NB4 (cell line): ENCODE data around the gene KRTAP5-4.

Source experiments
- MYC ChIP-seq: IDR thresholded peaks from 2 replicates; pipeline ENCODE4 v1.6.1; 2011; ENCODE audit warnings: low read depth, low read length
- POLR2A ChIP-seq: IDR thresholded peaks from 2 replicates; pipeline ENCODE4 v1.6.1; 2011; ENCODE audit warnings: mild to moderate bottlenecking; ENCODE audit not compliant: insufficient read length; ENCODE audit errors: extremely low read depth
- TF ChIP-seq, protein P1 (sequence below): IDR thresholded peaks from one replicate; pipeline ENCODE4 v1.5.1; 2012; ENCODE audit warnings: low read depth, low read length
- TF ChIP-seq, protein P2 (sequence below): IDR thresholded peaks from 2 replicates; pipeline ENCODE4 v1.6.1; 2011; ENCODE audit warnings: low read depth, low read length

GRCh38 chr11:1652771-1653540 is 31.0 kb upstream of the KRTAP5-4 start:
- TF ChIP-seq, protein P1, sequence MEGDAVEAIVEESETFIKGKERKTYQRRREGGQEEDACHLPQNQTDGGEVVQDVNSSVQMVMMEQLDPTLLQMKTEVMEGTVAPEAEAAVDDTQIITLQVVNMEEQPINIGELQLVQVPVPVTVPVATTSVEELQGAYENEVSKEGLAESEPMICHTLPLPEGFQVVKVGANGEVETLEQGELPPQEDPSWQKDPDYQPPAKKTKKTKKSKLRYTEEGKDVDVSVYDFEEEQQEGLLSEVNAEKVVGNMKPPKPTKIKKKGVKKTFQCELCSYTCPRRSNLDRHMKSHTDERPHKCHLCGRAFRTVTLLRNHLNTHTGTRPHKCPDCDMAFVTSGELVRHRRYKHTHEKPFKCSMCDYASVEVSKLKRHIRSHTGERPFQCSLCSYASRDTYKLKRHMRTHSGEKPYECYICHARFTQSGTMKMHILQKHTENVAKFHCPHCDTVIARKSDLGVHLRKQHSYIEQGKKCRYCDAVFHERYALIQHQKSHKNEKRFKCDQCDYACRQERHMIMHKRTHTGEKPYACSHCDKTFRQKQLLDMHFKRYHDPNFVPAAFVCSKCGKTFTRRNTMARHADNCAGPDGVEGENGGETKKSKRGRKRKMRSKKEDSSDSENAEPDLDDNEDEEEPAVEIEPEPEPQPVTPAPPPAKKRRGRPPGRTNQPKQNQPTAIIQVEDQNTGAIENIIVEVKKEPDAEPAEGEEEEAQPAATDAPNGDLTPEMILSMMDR: peak; percentile 88
- TF ChIP-seq MYC (no peak), POLR2A (no peak)
- TF ChIP-seq, protein P2, sequence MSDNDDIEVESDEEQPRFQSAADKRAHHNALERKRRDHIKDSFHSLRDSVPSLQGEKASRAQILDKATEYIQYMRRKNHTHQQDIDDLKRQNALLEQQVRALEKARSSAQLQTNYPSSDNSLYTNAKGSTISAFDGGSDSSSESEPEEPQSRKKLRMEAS: no peak
